Left ventricle myocardium inferior (tissue), 1 donor: Measurements from ENCODE around the gene WRAP73. TPM values are rescaled to one million over a fixed set of nuclear protein-coding genes. Genes with fewer than 3 reads are reported as not detected.
A peak's percentile ranks its signal among the peaks of the same experiment; 100 is the strongest.

Experiments
- DNase-seq: peaks from one replicate; pipeline ENCODE4 v3.0.0-alpha.2; 2020
- H3K27ac ChIP-seq: fragments of 200-600 bp; replicated peaks from 2 replicates; pipeline ENCODE4 v1.8.0; 2021
- H3K27me3 ChIP-seq: fragments of 200-600 bp; 2 replicates; pipeline ENCODE4 v1.8.0; 2021; ENCODE audit warnings: low read depth
- H3K36me3 ChIP-seq: fragments of 200-600 bp; 2 replicates; pipeline ENCODE4 v1.8.0; 2021
- H3K4me1 ChIP-seq: fragments of 200-600 bp; 2 replicates; pipeline ENCODE4 v1.8.0; 2021
- H3K4me3 ChIP-seq: fragments of 200-600 bp; 2 replicates; pipeline ENCODE4 v1.8.0; 2021; ENCODE audit warnings: mild to moderate bottlenecking, moderate library complexity
- H3K9me3 ChIP-seq: fragments of 200-600 bp; replicated peaks from 2 replicates; pipeline ENCODE4 v1.8.0; 2021
- intact Hi-C: fragments of 100-400 bp; cut with micrococcal nuclease; formaldehyde crosslinking; loops from one replicate; pipeline ENCODE4 v1.11.0; 2022
- total RNA-seq: library from RNA; stranded (reverse); fragmentation: NEBNext Ultra II Directional; extraction: Animal tissue kit (Norgen Biotek cat#: 25700); gene quantifications from one replicate; pipeline ENCODE4 v1.2.1, GENCODE V29; 2021
- TF ChIP-seq, protein P1 (sequence below): fragments of 200-600 bp; IDR thresholded peaks from 2 replicates; pipeline ENCODE4 v1.8.0; 2021; ENCODE audit warnings: antibody characterized with exemption, mild to moderate bottlenecking, borderline replicate concordance
- donor health status: DM: no; HTN: yes; CAD: no; lungs with severe emphysema.

Gene WRAP73
- total RNA-seq, 1 donor from 2014 or later: 12.7 TPM

DNA sequence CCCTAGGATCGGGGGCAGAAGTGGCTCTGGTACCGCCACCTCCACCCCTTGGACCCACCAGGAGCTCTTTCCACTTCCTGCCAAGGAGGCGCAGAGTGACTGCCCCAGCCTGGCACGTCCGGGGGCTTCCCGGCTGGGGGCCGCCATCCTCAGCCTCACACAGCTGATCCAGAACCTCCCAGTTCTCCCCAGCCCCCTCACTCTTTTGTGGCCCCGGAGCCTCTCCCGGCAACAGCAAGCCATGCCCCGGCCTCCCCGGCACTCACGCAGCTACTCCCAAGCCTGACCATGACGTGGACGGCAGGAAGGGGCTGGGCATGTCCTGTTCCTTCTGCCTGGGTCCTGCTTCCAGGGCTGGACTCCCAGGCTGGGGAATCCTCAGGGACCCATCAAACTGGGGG, 19.5 kb upstream of the WRAP73 start:
- Histone ChIP-seq H3K4me1 (peaks cover 14% of the 10 kb centered on the region), H3K27ac (peak overlapping the region; percentile 19), H3K9me3 (no peaks in the 10 kb centered on the region), H3K36me3 (no peaks in the 10 kb centered on the region), H3K4me3 (peak overlapping the region; percentile 40), H3K27me3 (peaks cover 39% of the 10 kb centered on the region)
- intact Hi-C loops: no loop called here
- TF ChIP-seq, protein P1, sequence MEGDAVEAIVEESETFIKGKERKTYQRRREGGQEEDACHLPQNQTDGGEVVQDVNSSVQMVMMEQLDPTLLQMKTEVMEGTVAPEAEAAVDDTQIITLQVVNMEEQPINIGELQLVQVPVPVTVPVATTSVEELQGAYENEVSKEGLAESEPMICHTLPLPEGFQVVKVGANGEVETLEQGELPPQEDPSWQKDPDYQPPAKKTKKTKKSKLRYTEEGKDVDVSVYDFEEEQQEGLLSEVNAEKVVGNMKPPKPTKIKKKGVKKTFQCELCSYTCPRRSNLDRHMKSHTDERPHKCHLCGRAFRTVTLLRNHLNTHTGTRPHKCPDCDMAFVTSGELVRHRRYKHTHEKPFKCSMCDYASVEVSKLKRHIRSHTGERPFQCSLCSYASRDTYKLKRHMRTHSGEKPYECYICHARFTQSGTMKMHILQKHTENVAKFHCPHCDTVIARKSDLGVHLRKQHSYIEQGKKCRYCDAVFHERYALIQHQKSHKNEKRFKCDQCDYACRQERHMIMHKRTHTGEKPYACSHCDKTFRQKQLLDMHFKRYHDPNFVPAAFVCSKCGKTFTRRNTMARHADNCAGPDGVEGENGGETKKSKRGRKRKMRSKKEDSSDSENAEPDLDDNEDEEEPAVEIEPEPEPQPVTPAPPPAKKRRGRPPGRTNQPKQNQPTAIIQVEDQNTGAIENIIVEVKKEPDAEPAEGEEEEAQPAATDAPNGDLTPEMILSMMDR: no peak
- peak; percentile 20 for DNase-seq

DNA sequence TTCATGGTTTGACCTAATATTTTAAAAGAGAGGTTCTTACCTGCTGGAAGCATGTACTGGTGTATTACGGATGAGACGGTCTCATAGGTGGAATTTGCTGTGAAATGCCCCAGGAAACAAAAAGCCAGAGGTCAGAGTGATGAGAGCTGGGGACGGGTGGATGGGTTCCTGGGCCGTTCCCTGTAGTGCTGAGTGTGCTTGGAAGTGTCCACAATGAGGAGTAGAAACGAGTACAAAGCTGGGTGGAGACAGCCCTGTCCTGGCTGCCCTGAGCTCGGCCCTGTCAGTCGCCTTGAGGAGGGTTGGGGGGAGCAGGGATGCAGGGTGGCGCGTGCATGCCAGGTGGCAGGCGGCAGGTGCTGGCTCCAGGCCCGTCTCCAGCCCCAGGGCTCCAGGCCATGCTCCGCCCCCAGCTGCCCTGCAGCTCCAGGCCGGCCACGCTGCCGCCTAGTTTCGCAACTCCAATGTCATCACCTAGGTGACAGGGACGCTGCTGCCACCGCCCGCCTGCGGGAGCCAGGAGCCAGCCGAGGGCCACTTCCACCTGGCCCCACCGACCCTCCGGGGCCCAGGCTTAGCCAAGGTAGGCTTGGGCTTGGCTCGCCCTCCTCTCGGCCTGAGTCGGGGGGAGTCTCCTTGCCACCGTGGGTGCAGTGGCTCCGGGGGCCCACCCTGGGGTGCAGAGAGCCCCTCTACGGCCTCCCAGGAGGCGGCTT, 18.8 kb upstream of the WRAP73 start:
- Histone ChIP-seq H3K4me1 (peaks cover 14% of the 10 kb centered on the region), H3K27ac (peak overlapping the region; percentile 19), H3K36me3 (no peaks in the 10 kb centered on the region), H3K27me3 (peaks cover 36% of the 10 kb centered on the region), H3K9me3 (no peaks in the 10 kb centered on the region), H3K4me3 (peak overlapping the region; percentile 40)
- DNase-seq: peak; percentile 82
- intact Hi-C loops: no loop called here
- TF ChIP-seq, protein P1: no peak

DNA sequence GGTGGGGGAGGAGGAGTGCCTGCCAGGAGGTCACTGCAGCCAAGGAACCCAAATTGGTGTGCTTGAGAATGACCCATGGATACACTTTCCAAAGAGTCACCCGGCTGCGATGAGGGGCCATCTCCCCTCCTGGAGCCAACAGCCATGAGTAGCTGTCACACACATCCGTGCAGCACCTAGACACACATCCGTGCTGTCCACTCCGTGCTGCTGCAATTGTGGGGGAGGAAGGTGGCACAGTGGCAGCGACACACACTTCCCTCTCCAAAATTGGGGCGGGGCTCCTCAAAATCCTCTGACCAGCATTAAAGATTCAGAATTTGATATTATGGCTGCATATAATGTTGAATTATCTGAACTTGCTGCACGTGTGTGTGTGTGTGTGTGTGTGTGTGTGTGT, 18.2 kb upstream of the WRAP73 start:
- intact Hi-C loops: no loop called here
- H3K27me3 ChIP-seq: peaks cover 35% of the 10 kb centered on the region
- TF ChIP-seq, protein P1: no peak
- DNase-seq: peak; percentile 7
- H3K4me3 ChIP-seq: no peak overlapping the region
- no peak overlapping the region for H3K27ac ChIP-seq
- no peaks in the 10 kb centered on the region for H3K36me3 ChIP-seq
- H3K9me3 ChIP-seq: no peaks in the 10 kb centered on the region
- peaks cover 14% of the 10 kb centered on the region for H3K4me1 ChIP-seq

DNA sequence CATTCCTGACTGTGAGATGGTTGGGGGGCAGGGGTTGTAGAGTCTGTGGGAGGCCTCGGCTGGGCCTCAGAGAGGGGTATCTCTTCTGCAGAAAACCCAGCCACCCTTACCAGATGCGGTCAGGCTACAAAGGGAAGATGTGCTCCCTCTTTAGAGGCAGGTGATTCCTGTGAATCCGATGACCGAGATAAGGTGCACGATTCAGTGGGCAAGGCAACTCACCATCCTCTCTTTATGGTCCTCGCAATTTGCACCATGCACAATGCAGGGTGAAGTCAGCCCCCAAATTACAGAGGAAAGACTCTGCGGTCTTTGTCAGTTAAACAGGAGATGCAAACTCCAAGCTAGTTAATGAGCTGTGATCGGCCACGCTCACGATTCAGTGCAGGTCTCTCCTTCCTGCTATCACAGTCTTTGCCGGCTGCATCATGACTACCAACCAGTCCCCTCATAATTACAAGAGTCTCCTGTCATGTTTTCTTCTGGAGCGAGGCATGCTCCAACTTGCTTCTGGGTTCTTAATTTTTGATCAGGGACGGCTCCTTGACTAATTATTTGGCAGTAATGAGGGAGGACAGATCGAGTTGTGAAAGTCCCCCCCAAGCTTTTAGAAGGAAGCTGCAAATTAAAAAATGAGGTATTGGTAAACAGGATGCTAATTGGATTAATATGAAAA, 14.9 kb upstream of the WRAP73 start:
- Histone ChIP-seq H3K4me3 (no peak overlapping the region), H3K9me3 (no peaks in the 10 kb centered on the region), H3K4me1 (peaks cover 14% of the 10 kb centered on the region), H3K27me3 (peaks cover 23% of the 10 kb centered on the region), H3K27ac (no peak overlapping the region), H3K36me3 (no peaks in the 10 kb centered on the region)
- TF ChIP-seq, protein P1: no peak
- intact Hi-C loops: no loop called here
- peak; percentile 7 for DNase-seq

DNA sequence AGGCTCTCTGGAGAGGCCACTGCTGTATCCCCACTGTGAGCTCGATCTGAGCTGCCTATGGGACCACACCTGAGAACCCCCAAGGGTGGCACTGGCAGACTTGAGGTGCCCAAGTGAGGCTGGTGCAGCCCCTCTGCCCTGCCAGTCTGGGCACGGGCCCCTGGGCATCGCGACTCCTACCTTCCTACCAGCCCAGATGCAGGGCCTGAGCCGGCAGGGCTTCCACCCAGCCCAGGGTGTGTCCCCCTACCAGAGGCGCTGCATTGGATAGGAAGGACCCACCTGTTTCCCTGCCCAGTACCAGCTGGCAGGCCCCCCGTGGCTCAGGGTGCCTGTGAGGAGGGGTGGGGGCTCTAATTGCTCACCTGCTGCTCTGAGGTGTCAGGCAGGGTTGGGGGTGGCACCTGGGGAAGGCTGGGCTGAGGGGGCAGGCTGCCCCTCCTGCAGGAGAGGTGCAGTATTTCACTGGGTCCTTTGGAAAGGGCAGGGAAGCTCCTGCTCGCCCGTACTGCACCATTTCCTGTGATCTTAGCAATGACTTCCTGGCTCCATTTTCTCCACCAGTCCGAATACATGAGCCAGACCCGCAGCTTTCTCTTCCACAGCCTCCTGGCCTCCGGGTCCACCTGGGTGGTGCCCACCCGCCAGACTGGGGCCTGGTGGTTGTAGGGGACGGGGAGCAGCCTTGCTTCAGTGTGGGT, 14.2 kb upstream of the WRAP73 start:
- no peaks in the 10 kb centered on the region for H3K36me3 ChIP-seq
- no peak overlapping the region for H3K4me3 ChIP-seq
- H3K27me3 ChIP-seq: peaks cover 23% of the 10 kb centered on the region
- peaks cover 10% of the 10 kb centered on the region for H3K4me1 ChIP-seq
- DNase-seq: no peak
- no peak overlapping the region for H3K27ac ChIP-seq
- intact Hi-C loops: no loop called here
- TF ChIP-seq, protein P1: no peak
- H3K9me3 ChIP-seq: no peaks in the 10 kb centered on the region
